Dermis lymphatic vessel endothelial cell (primary cell): ENCODE data around the gene ZNF821. TPM values are rescaled to one million over a fixed set of nuclear protein-coding genes. Genes with fewer than 3 reads are reported as not detected.

Source experiments
- total RNA-seq: library from RNA; depleted of rRNA; stranded (reverse); fragments of >200 nt; gene quantifications from 2 replicates; pipeline ENCODE4 v1.2.1, GENCODE V29; 2014

Gene ZNF821
- total RNA-seq: 7.2 and 8.0 TPM in 2 replicates

GRCh38 chr16:71883849-71884638 is at the start of gene ZNF821:
ZNF821 (minus strand) TSS chr16:71884182; CDS start chr16:71879946, 4,236 bp downstream.

GRCh38 chr16:71894921-71895678 is 11.1 kb upstream of the ZNF821 start, which contains the start of gene IST1:
IST1 (plus strand) TSS chr16:71895531; CDS start chr16:71915641, 20,110 bp downstream.

GRCh38 chr16:71845639-71846430 is 38.1 kb downstream of the ZNF821 start, which contains the start of gene ATXN1L:
ATXN1L (plus strand) TSS chr16:71845976; CDS start chr16:71849741, 3,765 bp downstream.

Other genes starting within 250 kb of the ZNF821 start
- 5.9 and 6.1 TPM in 2 replicates for gene PHLPP2, start 159.5 kb downstream of the ZNF821 start, total RNA-seq
- 48.9 and 54.7 TPM in 2 replicates for gene AP1G1, start 75.3 kb downstream of the ZNF821 start, total RNA-seq
- gene ATXN1L, start 38.2 kb downstream of the ZNF821 start, total RNA-seq: 16.4 and 16.6 TPM in 2 replicates
- 151 and 189 TPM in 2 replicates for gene IST1, start 11.3 kb upstream of the ZNF821 start, total RNA-seq
- under 0.01 TPM in 1 of 2 replicates, not detected in the other for gene PKD1L3, start 116.2 kb upstream of the ZNF821 start, total RNA-seq
- gene DHODH, start 124.6 kb upstream of the ZNF821 start, total RNA-seq: 2.5 and 3.9 TPM in 2 replicates
- gene HP, start 170.3 kb upstream of the ZNF821 start, total RNA-seq: not detected in 2 replicates
- gene HPR, start 179.0 kb upstream of the ZNF821 start, total RNA-seq: not detected in 2 replicates
- 4.9 and 9.8 TPM in 2 replicates for gene TXNL4B, start 209.4 kb upstream of the ZNF821 start, total RNA-seq
- 89.2 and 98.2 TPM in 2 replicates for gene DHX38, start 209.7 kb upstream of the ZNF821 start, total RNA-seq